GM12878 (cell line): ENCODE data around the gene CSMD2. TPM values are rescaled to one million over a fixed set of nuclear protein-coding genes. Genes with fewer than 3 reads are reported as not detected.

Source experiments
- ATAC-seq: fragments of 200-7000 bp; cut with Tn5 transposase; 3 replicates; pipeline ENCODE4 v1.9.1; 2020; ENCODE audit warnings: mild to moderate bottlenecking, moderate library complexity
- BruUV-seq: library from RNA; stranded (reverse); fragments of 400-500 nt; replicated peaks from 2 replicates; lab custom pipeline; 2021; lab: Mats Ljungman, UMichigan
- CTCF ChIA-PET: fragments of 300-600 bp; sonication (Branson Sonifier 250); formaldehyde crosslinking; extraction: SDS; loops from one replicate; lab custom pipeline; 2021; ENCODE audit warnings: inconsistent platforms; lab: Yijun Ruan, JAX
- POLR2A ChIA-PET: fragments of 350-600 bp; formaldehyde crosslinking; extraction: SDS; loops from one replicate; lab custom pipeline; 2021; ENCODE audit warnings: inconsistent platforms; lab: Charles Lee
- RAD21 ChIA-PET: fragments of 300-600 bp; sonication (Branson Sonifier 250); formaldehyde crosslinking; loops from one replicate; lab custom pipeline; 2023; ENCODE audit warnings: antibody characterized with exemption; ENCODE audit not compliant: unreplicated experiment; lab: Charles Lee
- SMC1A ChIA-PET: fragments of 300-600 bp; sonication (Branson Sonifier 250); formaldehyde crosslinking; loops from one replicate; lab custom pipeline; 2023; ENCODE audit not compliant: unreplicated experiment, uncharacterized antibody; lab: Charles Lee
- DNase-seq: peaks from one replicate; pipeline ENCODE4 v3.0.0-alpha.2; 2011; ENCODE audit warnings: low read depth, low spot score
- FAIRE-seq: peaks from 3 replicates; lab custom pipeline; 2011; peaks lifted over from hg19 to GRCh38; lab: Jason Lieb, UNC
- H2AFZ ChIP-seq: 2 replicates; pipeline ENCODE4 v1.6.0; 2011; ENCODE audit warnings: low read depth, low read length, control low read depth; ENCODE audit not compliant: control insufficient read depth
- H3K27ac ChIP-seq: 2 replicates; pipeline ENCODE4 v1.5.1; 2011; ENCODE audit warnings: control low read depth; ENCODE audit not compliant: control insufficient read depth, insufficient read depth
- H3K27me3 ChIP-seq, 2 experiments: replicated peaks in 1 of 2; 2 replicates each; pipeline versions ENCODE4 v1.6.0 to v1.6.1; 2011; ENCODE audit warnings: low read length in 1 of 2; ENCODE audit not compliant: control insufficient read depth in 2 of 2, insufficient read depth in 2 of 2
- H3K36me3 ChIP-seq, 2 experiments: 2 replicates each; pipeline ENCODE4 v1.5.1; 2011; ENCODE audit warnings: low read length in 1 of 2; ENCODE audit not compliant: control insufficient read depth in 2 of 2, insufficient read depth in 2 of 2
- H3K4me1 ChIP-seq: 2 replicates; pipeline ENCODE4 v1.6.1; 2011; ENCODE audit warnings: mild to moderate bottlenecking, low read length, moderate library complexity, mixed read lengths; ENCODE audit not compliant: control insufficient read depth, insufficient read depth
- H3K4me2 ChIP-seq: 2 replicates; pipeline ENCODE4 v1.6.0; 2011; ENCODE audit warnings: control low read depth; ENCODE audit not compliant: control insufficient read depth, insufficient read depth
- H3K4me3 ChIP-seq: fragments of 200-600 bp; sonication (generic); 2 replicates; pipeline ENCODE4 v1.5.1; 2016
- H3K79me2 ChIP-seq: 2 replicates; pipeline ENCODE4 v1.6.0; 2011; ENCODE audit warnings: low read length; ENCODE audit not compliant: control insufficient read depth, insufficient read depth
- H3K9ac ChIP-seq: 2 replicates; pipeline ENCODE4 v1.8.0; 2011; ENCODE audit warnings: low read length, control low read depth, mixed read lengths; ENCODE audit not compliant: control insufficient read depth, insufficient read depth
- H3K9me3 ChIP-seq: replicated peaks from 3 replicates; pipeline ENCODE4 v1.5.1; 2011; ENCODE audit warnings: mild to moderate bottlenecking, low read length; ENCODE audit not compliant: control insufficient read depth, insufficient read depth
- H4K20me1 ChIP-seq: 2 replicates; pipeline ENCODE4 v1.6.0; 2011; ENCODE audit not compliant: control insufficient read depth, insufficient read depth
- ATF3 ChIP-seq: IDR thresholded peaks from 2 replicates; pipeline ENCODE4 v1.6.1; 2011; ENCODE audit warnings: low read depth, mild to moderate bottlenecking, low read length, moderate library complexity, borderline replicate concordance; ENCODE audit errors: extremely low read depth
- CBX3 ChIP-seq: fragments of 200-600 bp; sonication (generic); IDR thresholded peaks from 2 replicates; pipeline ENCODE4 v1.6.1; 2016; ENCODE audit warnings: low read depth, borderline replicate concordance
- NFIC ChIP-seq: IDR thresholded peaks from 2 replicates; pipeline ENCODE4 v1.6.1; 2012; ENCODE audit warnings: low read depth, mild to moderate bottlenecking, inconsistent platforms, low read length, moderate library complexity
- PAX8 ChIP-seq: fragments of 450-650 bp; IDR thresholded peaks from 2 replicates; pipeline ENCODE4 v1.6.1; 2017; ENCODE audit warnings: mild to moderate bottlenecking, moderate library complexity
- POLR2A ChIP-seq: IDR thresholded peaks from 2 replicates; pipeline ENCODE4 v1.6.1; 2011; ENCODE audit warnings: low read depth, mild to moderate bottlenecking, low read length
- SIX5 ChIP-seq: IDR thresholded peaks from 2 replicates; pipeline ENCODE4 v1.6.1; 2011; ENCODE audit warnings: mild to moderate bottlenecking, low read depth, low read length, moderate library complexity; ENCODE audit not compliant: severe bottlenecking
- ZNF24 ChIP-seq: fragments of 450-650 bp; IDR thresholded peaks from 2 replicates; pipeline ENCODE4 v1.6.1; 2017; ENCODE audit warnings: antibody characterized with exemption, mild to moderate bottlenecking
- ZNF622 ChIP-seq: fragments of 450-650 bp; IDR thresholded peaks from 2 replicates; pipeline ENCODE4 v1.6.1; 2017; ENCODE audit warnings: mild to moderate bottlenecking, inconsistent platforms
- WGBS: methylation state at CpG from one replicate; pipeline ENCODE4 v1.1.6; 2016; ENCODE audit warnings: low lambda C conversion rate; ENCODE audit not compliant: insufficient replicate concordance, insufficient coverage; ENCODE audit errors: missing lambda C conversion rate; 5-methylcytosine and 5-hydroxymethylcytosine counted together
- in situ Hi-C: fragments of 300-500 bp; cut with MboI; formaldehyde crosslinking; loops from 9 replicates; pipeline ENCODE4 v1.14.3; 2018; ENCODE audit warnings: mixed read lengths
- intact Hi-C: fragments of 100-400 bp; cut with micrococcal nuclease; formaldehyde crosslinking; loops from one replicate; pipeline ENCODE4 v1.14.2; 2022; ENCODE audit not compliant: unreplicated experiment
- polyA plus RNA-seq, 11 experiments: library from polyadenylated mRNA; depleted of rRNA in 4 of 11; unstranded in 6 of 11; stranded (reverse) in 5 of 11; fragments of >200 nt; fragmentation: Nextera tagmentation in 4 of 11; fragmentation: Illumina TruSeq in 1 of 11; extraction: Ambion mirVana in 4 of 11; extraction: Trizol in 1 of 11; gene quantifications; 1 replicate in 1 of 11; 2 replicates in 10 of 11; pipeline versions ENCODE4 v1.2.1 to v1.2.3, GENCODE V29; 2011 to 2016; ENCODE audit warnings: inconsistent platforms in 2 of 11, missing spikeins in 2 of 11, low read depth in 1 of 11
- total RNA-seq, 4 experiments: library from RNA; depleted of rRNA in 3 of 4; stranded (reverse); fragments of >200 nt in 3 of 4; fragmentation: Illumina TruSeq in 1 of 4; extraction: Trizol in 1 of 4; gene quantifications; 2 replicates each; pipeline versions ENCODE4 v1.2.1 to v1.2.3, GENCODE V29; 2013 to 2021
- TF ChIP-seq, protein P1 (sequence below): fragments of 450-650 bp; IDR thresholded peaks from 2 replicates; pipeline ENCODE4 v1.6.1; 2017; ENCODE audit warnings: mild to moderate bottlenecking, moderate library complexity
- TF ChIP-seq, protein P2 (sequence below): fragments of 450-650 bp; IDR thresholded peaks from 2 replicates; pipeline ENCODE4 v1.6.1; 2016; ENCODE audit warnings: mild to moderate bottlenecking

Gene CSMD2
- total and polyA plus RNA-seq, 10 of the 15 experiments (the other 5 are each of a cell fraction or from before 2014, with no cell fraction given), result under 0.01 TPM; not detected in 9

DNA sequence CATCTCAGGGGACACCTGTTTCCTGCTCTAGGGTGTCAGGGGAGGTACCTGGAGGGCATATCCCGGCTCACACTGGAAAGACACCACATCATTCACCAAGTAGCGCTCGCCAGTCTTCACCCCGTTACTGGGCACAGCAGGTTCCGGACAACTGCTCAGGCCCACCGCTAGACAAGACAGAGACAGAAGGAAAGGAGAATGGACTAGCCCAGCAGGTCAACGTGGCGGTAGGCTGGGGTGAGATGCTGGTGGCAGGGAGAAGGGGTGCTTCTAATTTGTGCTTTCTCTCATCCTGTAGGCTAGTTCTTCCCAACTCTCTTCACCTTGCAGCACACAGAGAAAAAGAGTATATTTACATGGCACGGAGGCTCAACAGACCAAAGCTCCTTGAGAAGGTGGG is 547.6 kb downstream of the CSMD2 start:
- ChIA-PET SMC1A (no interaction called here), RAD21 (no interaction called here), POLR2A (no interaction called here), CTCF (interaction anchor here (1.5 kb wide), 1 partner anchor 15 kb away, joined by 5 read pairs; no protein-coding TSS in a partner anchor)
- 27% methylated on average over 9 of the region's 9 CpGs for WGBS
- DNase-seq (no peak), ATAC-seq (no peak), FAIRE-seq (no peak)
- TF ChIP-seq, protein P1, sequence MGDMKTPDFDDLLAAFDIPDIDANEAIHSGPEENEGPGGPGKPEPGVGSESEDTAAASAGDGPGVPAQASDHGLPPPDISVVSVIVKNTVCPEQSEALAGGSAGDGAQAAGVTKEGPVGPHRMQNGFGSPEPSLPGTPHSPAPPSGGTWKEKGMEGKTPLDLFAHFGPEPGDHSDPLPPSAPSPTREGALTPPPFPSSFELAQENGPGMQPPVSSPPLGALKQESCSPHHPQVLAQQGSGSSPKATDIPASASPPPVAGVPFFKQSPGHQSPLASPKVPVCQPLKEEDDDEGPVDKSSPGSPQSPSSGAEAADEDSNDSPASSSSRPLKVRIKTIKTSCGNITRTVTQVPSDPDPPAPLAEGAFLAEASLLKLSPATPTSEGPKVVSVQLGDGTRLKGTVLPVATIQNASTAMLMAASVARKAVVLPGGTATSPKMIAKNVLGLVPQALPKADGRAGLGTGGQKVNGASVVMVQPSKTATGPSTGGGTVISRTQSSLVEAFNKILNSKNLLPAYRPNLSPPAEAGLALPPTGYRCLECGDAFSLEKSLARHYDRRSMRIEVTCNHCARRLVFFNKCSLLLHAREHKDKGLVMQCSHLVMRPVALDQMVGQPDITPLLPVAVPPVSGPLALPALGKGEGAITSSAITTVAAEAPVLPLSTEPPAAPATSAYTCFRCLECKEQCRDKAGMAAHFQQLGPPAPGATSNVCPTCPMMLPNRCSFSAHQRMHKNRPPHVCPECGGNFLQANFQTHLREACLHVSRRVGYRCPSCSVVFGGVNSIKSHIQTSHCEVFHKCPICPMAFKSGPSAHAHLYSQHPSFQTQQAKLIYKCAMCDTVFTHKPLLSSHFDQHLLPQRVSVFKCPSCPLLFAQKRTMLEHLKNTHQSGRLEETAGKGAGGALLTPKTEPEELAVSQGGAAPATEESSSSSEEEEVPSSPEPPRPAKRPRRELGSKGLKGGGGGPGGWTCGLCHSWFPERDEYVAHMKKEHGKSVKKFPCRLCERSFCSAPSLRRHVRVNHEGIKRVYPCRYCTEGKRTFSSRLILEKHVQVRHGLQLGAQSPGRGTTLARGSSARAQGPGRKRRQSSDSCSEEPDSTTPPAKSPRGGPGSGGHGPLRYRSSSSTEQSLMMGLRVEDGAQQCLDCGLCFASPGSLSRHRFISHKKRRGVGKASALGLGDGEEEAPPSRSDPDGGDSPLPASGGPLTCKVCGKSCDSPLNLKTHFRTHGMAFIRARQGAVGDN, result no peak
- TF ChIP-seq PAX8, result no peak
- no peak for TF ChIP-seq POLR2A
- no peak for TF ChIP-seq ZNF24
- no peak for TF ChIP-seq SIX5
- TF ChIP-seq ATF3, result no peak
- TF ChIP-seq, protein P2, sequence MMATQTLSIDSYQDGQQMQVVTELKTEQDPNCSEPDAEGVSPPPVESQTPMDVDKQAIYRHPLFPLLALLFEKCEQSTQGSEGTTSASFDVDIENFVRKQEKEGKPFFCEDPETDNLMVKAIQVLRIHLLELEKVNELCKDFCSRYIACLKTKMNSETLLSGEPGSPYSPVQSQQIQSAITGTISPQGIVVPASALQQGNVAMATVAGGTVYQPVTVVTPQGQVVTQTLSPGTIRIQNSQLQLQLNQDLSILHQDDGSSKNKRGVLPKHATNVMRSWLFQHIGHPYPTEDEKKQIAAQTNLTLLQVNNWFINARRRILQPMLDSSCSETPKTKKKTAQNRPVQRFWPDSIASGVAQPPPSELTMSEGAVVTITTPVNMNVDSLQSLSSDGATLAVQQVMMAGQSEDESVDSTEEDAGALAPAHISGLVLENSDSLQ, result no peak
- no peak for TF ChIP-seq NFIC
- TF ChIP-seq ZNF622, result no peak
- TF ChIP-seq CBX3, result no peak
- H3K4me1 ChIP-seq, result no peaks in the 10 kb centered on the region
- no peaks in the 10 kb centered on the region for H3K9me3 ChIP-seq
- no peak overlapping the region for H3K9ac ChIP-seq
- H3K4me2 ChIP-seq, result no peak overlapping the region
- BruUV-seq, result no TSS peak
- H4K20me1 ChIP-seq, result no peaks in the 10 kb centered on the region
- no peaks in the 10 kb centered on the region for H3K79me2 ChIP-seq
- H3K4me3 ChIP-seq, result no peak overlapping the region
- in situ Hi-C loops, result loop anchor here (25.0 kb wide), 1 partner anchor 680 kb away; no protein-coding TSS in a partner anchor
- H3K36me3 ChIP-seq, result no peaks in the 10 kb centered on the region
- H3K27me3 ChIP-seq, result peaks cover 2 to 3% of the 10 kb centered on the region in 2 experiments; a peak in 3 of 4 replicates
- no peak overlapping the region for H3K27ac ChIP-seq
- H2AFZ ChIP-seq, result no peak overlapping the region
- intact Hi-C loops, result loop anchor here (10.0 kb wide), 1 partner anchor 523 kb away; no protein-coding TSS in a partner anchor
